Measurements from ENCODE around the gene GOLT1B. TPM values are rescaled to one million over a fixed set of nuclear protein-coding genes. Genes with fewer than 3 reads are reported as not detected.
"Not testable (repeated sequence)": the region's sequence is repeated elsewhere in the genome, so short reads cannot be mapped to it uniquely, and the experiment has no call there.

GOLT1B gene, protein sequence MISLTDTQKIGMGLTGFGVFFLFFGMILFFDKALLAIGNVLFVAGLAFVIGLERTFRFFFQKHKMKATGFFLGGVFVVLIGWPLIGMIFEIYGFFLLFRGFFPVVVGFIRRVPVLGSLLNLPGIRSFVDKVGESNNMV
- 38.2 TPM for polyA plus RNA-seq (ENCODE audit: insufficient read length)

GRCh38 chr12:21501258-21502163 is at the start of gene GOLT1B, which contains the start of gene RECQL:
GOLT1B (plus strand) TSS chr12:21501789; CDS start chr12:21501924, 135 bp downstream.
RECQL (minus strand) TSS chr12:21501635; CDS start chr12:21499570, 2,065 bp downstream.
- peak; percentile 98 for DNase-seq (ENCODE audit: low read depth)

GRCh38 chr12:21453312-21453852 is 48.2 kb upstream of the GOLT1B start:
- DNase-seq (ENCODE audit: low read depth), result no peak

GRCh38 chr12:21456291-21456780 is 45.3 kb upstream of the GOLT1B start:
- DNase-seq (ENCODE audit: low read depth), result no peak

GRCh38 chr12:21459474-21459873 is 42.1 kb upstream of the GOLT1B start:
- no peak for DNase-seq (ENCODE audit: low read depth)

DNA sequence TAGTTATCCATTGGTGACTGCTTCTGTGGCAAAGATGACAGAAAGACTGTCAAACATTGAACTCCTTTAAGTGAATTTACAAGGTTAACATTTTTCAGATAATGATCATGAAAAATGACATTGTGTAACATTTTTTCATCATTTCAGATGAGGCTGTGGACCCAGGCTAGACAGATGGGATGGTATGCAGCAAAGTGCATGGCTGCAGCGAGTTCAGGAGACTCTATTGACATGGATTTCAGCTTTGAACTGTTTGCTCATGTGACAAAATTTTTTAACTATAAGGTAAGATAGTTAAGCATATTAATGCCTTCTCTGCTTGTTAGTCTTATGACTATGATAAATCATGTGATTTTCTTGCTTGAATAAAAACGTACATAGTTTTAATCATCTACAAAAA is 34.3 kb upstream of the GOLT1B start:
- not testable (repeated sequence) for DNase-seq (ENCODE audit: low read depth)

- DNase-seq (ENCODE audit: low read depth), result no peak
Observed at GRCh38 chr12:21471294-21471693, 30.3 kb upstream of the GOLT1B start.

GRCh38 chr12:21472197-21472823 is 29.3 kb upstream of the GOLT1B start:
- no peak for DNase-seq (ENCODE audit: low read depth)

DNA sequence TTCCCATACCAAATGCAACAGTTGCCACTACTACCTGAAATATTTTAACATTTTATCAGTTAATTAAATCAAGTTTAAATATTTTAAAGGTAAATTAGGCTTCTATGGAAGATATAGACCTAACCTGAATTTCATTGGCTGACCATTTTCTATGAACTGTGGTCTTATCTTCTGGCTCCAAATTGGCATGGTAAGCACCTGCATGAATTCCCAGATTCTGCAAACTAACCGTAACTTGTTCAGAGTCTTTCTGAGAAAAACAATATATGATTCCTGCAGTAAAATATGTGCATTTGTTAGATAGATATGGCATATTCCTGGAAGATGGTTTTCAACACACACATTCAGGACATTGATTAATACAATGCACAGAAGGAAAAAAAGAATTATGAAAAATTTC is 26.0 kb upstream of the GOLT1B start:
- no peak for DNase-seq (ENCODE audit: low read depth)

- DNase-seq (ENCODE audit: low read depth), result no peak
Observed at GRCh38 chr12:21476949-21477348, 24.6 kb upstream of the GOLT1B start.

DNA sequence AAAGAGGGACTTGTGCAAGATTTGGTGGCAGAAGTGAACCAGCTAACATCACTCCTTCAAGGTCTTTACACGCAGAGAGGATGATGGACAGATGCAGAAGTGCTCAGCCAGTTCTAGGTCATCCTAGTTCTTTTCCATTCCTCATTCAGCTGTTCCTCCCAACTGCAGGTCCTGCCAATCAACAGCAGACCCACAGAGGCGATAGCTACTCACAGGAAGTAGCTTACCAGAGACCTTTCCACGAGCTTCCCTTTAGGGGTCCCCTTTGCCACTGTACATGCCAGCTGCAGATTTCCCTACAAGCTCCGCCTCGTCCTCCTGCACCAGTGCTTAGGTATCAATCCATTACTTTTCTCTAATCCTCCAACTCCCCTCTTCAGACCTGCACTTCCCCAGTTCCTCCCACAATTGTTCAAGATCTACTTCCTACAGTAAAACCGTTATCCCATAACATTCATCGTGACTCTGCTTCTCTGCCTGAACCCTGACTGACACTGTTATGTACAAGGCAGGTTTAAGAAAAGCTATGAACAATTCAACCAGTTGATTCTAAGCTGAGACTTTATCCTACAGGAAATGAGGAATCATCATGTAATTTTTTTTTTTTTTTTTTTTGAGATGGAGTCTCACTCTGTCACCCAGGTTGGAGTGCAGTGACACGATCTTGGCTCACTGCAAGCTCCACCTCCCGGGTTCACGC is 22.7 kb upstream of the GOLT1B start:
- no peak for DNase-seq (ENCODE audit: low read depth)

- DNase-seq (ENCODE audit: low read depth), result no peak
Observed at GRCh38 chr12:21483531-21483930, 18.1 kb upstream of the GOLT1B start.

DNA sequence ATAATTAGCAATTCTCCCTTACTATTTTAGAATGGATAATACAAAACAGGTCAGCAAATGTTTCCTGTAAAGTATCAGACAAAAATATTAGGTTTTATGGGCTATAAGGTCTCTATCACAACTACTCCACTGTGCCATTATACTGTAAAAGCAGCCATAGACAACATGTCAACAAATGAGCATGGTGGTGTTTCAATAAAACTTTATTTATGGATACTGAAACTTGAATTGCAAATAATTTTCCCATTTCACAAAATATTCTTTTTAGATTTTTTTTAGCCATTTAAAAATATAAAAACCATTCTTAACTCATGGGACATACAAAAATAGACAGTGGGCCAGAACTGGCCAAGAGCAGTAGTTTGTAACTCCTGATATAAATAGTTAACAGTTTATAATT is 15.6 kb upstream of the GOLT1B start:
- DNase-seq (ENCODE audit: low read depth), result no peak

GRCh38 chr12:21499765-21500164 is 1.8 kb upstream of the GOLT1B start:
- DNase-seq (ENCODE audit: low read depth), result no peak

DNA sequence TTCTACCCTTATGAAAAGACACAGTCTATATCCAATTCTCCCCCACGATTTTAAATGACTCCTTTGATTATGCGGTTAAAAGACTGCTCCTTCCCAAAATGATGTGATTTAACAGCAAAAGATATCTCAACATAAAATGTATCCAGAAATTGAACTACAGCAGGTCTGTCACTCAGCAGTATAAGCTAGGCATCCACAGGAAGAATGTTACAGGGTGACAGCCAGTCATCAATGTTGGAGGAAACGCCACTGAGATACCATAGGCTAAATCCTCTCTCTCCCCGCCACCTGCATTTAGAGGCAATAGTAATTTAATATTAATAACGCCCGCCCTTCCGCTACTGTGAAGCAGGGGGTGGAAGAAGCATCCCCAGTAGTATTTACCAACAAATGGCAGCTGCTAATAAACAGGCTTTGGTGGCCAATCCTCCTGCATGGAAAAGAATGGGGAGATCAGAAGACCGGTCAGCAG is 767 bp upstream of the GOLT1B start:
- DNase-seq (ENCODE audit: low read depth), result no peak

DNA sequence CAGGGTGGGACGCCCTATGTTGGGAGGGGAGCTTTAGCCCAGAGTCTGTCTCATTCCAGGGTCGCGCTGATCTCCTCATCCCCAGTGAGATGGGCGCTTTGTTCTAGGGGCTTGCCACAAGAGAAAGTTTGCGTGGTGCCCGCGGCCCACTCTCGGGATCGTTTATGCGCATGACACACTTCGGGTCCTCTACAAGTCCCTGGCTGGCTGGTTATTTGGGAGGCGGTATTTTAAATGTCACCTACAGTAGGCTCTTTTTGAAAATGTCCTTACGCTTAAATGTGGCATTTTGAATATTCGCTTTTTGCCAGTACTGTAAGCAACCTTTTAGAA is 541 bp downstream of the GOLT1B start:
- DNase-seq (ENCODE audit: low read depth), result peak; percentile 14

DNA sequence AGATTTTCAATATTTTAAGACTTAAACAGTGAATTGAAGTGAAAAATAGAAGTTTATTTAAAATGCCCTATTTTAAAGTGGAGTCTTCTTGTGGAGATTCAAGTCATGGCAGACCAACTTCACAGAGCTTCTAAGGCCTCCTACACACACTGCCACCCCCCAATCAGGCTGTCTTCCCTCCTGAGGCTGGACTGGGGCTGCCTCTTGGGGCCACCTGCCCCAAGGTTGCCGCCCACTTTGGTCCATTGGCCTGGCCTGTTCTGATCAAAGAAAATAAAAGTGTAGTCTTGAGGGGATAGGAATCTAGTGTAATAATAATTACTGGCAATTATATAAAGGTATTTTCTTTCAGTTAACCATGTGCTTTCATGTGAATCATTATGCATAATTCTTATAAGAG is 1.3 kb downstream of the GOLT1B start:
- no peak for DNase-seq (ENCODE audit: low read depth)

DNA sequence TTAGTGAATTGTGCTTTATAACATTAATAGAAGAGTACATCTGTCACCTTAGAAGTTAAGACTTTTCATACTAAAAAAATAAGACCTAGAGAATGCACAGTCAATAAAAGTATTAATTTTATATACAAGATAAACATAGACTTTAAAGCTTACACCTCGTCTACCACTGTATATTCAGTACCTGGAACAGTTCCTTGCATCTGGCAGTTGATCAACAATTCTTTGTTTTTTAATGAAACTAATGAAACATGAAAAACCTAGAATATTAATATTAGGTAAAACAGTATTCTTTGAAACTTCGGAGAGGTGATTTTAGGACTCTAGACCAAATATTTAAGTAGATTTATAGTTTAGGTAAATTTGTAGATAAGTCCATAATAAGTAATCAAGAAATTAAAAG is 4.3 kb downstream of the GOLT1B start:
- no peak for DNase-seq (ENCODE audit: low read depth)

GRCh38 chr12:21507849-21508248 is 6.3 kb downstream of the GOLT1B start:
- DNase-seq (ENCODE audit: low read depth), result no peak

- DNase-seq (ENCODE audit: low read depth), result no peak
Observed at GRCh38 chr12:21509768-21510167, 8.2 kb downstream of the GOLT1B start.

GRCh38 chr12:21516281-21516680 is 14.7 kb downstream of the GOLT1B start:
- DNase-seq (ENCODE audit: low read depth), result no peak

- DNase-seq (ENCODE audit: low read depth), result no peak
Observed at GRCh38 chr12:21518451-21518850, 16.9 kb downstream of the GOLT1B start.

- DNase-seq (ENCODE audit: low read depth), result no peak
Observed at GRCh38 chr12:21521541-21521940, 20.0 kb downstream of the GOLT1B start.

All from forelimb muscle (tissue), 1 donor.